Measurements from ENCODE around the gene NME8.

DNA sequence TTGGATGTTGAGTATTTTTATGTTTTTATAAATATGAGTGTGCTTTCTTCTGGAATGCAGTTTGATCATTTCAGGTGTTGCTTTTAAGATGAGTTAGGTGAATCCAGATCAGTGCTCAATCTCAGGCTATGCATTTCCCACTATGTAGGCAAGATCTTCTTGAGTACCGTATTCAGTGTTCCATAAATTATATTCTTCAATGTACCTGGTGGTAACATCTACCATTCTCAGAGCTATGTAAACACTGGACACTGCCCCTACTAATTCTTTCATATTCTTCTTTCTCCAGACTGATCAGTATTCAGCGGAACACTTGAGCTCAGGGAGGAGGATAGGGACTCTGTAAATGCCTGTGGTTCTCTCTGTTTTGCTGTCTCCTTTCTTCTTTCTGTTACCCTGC, 25.5 kb upstream of the NME8 start:
- TF ChIP-seq, protein P1, sequence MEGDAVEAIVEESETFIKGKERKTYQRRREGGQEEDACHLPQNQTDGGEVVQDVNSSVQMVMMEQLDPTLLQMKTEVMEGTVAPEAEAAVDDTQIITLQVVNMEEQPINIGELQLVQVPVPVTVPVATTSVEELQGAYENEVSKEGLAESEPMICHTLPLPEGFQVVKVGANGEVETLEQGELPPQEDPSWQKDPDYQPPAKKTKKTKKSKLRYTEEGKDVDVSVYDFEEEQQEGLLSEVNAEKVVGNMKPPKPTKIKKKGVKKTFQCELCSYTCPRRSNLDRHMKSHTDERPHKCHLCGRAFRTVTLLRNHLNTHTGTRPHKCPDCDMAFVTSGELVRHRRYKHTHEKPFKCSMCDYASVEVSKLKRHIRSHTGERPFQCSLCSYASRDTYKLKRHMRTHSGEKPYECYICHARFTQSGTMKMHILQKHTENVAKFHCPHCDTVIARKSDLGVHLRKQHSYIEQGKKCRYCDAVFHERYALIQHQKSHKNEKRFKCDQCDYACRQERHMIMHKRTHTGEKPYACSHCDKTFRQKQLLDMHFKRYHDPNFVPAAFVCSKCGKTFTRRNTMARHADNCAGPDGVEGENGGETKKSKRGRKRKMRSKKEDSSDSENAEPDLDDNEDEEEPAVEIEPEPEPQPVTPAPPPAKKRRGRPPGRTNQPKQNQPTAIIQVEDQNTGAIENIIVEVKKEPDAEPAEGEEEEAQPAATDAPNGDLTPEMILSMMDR (IDR thresholded peaks at IDR 0.05): no peak
- no peak for TF ChIP-seq POLR2A (IDR thresholded peaks at IDR 0.05)

Measured in uterus (tissue), 2 donors.